T-helper 22 cell (primary cell): Measurements from ENCODE around the gene TGFBR1.
"Not testable (repeated sequence)": the region's sequence is repeated elsewhere in the genome, so short reads cannot be mapped to it uniquely, and the experiment has no call there.

Source experiments
- DNase-seq: peaks from one replicate; pipeline ENCODE4 v3.0.0-alpha.2; 2020; ENCODE audit warnings: low read depth

The TGFBR1 gene

DNA sequence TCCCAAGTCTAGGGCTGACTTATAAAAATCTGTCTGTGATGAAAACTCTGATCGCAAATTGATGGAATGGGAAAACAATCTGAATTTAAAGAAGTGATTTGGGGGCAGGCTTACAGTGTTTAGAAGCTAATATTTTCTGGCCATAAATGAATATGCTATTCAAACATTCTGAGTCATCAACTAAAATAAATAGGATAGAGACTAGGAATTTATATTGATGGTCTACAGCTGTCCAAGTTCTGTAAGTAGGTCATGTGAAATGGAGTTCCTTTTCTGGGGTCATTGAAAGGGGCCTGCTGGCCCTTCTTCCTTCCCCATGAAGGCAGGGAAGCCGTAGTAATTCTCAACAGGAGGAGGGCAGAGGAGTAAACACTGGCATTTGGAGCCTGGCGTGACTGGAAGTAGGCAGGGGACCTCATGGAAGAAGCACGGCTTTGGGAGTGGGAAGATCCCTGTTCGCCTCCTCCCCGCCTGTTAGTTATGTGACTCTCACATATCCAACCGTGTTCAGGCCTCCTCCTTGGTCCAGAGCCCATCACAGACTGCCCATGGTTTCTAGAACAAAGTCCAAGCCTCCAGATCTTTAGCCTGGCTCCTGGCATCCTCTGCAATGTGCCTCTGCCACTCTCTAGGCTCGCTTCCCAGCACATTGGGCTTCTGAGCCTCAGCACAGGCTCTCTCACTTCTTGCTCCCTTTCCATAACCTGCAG lies 85.1 kb downstream of the TGFBR1 start:
- DNase-seq: no peak

DNA sequence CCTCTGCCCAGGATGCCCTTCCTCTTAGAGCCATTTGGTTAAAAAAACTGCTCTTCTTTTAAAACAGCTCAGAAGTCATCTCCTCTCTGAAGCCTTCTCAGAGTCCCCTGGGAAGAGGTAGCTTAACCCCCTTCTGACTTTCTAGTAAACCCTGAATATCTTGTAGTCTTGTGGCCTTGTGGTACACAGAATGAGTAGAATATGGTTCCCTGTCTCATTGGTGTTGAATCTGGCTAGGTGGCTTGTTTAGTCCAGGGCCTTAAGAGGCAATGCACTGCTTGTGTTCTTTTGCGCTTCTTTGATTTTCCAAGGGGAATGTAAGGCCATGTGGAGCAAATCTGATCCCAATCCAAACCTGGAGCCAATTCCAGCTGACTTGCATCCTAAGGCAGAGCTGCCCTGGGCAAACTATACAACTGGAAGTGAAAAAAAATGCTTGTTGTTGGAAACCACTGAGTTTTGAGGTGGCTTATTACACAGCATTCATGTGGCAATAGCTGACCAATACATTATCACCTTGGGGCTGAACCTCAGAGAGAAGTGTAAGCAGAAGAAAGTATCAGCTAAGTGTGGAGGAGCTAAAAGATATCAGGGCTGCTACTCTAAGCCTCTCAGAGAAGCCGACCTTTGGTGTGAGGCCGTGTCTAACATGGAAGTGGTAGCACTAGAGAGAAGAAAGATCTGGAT lies 85.8 kb downstream of the TGFBR1 start:
- no peak for DNase-seq

DNA sequence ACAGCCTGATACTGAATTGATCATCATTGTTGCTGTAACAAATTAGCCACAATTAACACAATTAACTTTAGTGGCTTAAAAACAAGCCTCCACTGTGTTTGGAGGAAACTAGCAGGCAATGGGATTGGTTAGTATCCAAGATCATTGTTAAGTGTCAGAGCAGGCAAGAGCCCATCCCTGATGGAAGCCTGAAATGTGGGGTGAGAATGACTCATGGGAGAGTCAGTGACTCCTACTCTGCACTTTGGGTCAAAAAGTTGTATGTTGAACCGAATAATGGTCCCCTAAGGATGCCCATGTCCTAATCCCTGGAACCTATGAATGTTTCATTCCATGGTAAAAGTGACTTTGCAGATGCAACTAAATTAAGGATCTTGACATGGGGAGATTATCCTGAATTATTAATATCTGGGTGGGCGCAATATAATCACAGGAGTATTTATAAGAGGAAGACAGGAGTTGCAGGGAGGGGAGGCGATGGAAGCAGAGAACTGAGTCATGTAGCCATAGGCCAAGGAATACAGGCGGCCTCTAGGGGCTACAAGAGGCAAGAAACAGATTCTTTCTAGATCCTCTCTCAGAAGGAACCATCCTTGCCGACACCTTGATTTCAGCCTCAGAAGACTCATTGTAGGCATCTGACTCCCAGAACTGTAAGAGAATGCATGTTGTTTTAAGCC lies 88.0 kb downstream of the TGFBR1 start:
- no peak for DNase-seq

DNA sequence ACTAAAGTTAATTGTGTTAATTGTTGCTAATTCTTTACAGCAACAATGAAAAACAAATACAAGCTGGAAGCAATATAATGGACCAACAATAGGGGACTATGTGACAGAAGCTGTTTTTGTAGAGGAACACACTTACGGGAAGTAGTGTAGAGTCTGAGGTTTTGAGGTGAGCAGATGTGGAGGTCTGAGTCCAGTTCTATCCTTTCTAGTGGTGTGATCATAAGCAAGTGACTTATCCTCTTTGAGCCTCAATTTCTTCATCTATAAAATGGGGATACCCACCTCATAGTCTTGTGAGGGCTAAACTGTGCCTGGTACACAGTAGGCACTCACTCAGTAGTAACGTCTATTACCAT lies 88.5 kb downstream of the TGFBR1 start:
- no peak for DNase-seq

DNA sequence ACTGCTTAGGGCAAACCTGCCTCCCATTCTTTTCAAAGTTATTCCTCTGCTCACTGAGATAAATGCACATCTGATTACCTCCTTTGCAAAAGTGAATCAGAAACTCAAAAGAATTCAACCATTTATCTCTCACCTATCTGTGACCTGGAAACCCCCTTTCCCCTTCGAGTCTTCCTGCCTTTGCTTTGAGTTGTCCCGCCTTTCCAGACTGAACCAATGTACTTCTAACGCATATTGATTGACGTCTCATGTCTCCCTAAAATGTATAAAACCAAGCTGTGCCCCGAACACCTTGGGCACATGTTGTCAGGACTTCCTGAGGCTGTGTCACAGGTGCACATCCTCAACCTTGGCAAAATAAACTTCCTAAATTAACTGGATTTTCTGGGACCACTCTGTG lies 91.6 kb downstream of the TGFBR1 start:
- DNase-seq: not testable (repeated sequence)

DNA sequence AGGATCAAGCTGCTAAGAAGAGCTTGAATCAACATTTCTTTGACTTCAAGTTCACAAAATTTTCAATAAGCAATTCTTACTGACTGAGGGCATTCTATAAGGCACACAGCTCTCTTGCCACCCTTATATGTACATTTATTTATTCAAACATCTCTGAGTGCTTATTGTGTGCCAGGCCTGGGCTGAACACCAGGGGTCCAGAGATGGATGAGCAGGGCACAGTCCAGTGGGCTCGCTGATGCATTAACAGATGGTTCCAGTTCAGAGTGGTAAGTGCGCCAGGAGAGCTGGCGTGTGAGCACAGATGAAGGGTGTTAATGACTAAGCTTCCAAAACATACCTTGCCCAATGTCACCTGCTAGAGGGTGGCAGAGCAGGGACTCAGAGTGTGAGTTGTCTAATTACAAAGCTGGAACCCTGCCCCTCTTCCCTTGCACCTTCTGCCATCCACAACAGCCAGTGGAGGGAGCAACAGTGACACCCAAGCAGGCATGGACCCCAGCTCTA lies 92.3 kb downstream of the TGFBR1 start:
- DNase-seq: no peak

DNA sequence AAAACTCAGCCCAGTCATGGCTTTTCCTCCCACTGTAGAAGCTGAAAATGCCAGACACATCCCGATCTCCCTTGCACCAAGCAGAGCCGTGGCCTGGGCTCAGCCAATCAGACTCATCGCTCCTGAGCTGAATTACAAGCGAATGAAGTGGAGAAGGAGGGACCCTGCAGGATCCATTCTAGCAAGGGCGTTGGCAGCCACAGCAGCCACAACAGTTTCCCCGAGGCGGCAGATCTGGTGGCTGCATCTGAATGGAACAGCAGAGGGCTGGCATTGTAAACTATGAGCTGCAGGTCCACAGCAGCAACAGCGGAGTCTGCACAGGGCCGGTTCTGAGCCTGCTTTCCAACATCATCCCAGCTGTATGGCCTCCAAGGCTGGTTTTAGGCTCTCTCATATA lies 93.1 kb downstream of the TGFBR1 start:
- DNase-seq: no peak

DNA sequence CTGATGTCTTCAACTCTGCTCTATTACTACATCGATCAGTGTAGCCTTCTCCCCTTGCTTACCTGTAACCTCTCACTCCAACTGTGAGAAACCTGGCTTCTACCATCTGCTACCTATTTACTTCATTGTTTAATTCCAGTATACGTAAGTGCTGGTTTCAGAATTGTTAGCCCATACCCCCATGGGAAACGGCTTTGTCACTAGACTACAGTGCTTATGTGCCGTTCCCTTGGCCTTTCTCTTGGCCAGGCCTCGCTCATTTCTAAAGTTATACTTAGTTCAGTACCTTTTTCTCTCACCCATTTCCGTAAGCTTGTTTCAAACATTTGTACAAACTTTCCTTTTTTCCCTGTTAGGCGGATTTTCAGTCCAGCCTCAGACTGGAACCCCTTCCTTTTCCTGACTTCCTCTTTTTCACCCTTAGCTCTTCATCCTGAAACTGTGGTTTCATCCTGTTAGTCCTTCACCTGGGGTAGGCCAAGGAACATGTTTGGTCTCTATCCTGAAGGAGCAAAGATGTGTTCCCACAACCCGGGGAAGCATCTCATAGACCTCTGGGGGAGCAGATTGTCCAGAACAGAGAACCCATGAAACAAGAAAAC lies 95.1 kb downstream of the TGFBR1 start:
- no peak for DNase-seq

DNA sequence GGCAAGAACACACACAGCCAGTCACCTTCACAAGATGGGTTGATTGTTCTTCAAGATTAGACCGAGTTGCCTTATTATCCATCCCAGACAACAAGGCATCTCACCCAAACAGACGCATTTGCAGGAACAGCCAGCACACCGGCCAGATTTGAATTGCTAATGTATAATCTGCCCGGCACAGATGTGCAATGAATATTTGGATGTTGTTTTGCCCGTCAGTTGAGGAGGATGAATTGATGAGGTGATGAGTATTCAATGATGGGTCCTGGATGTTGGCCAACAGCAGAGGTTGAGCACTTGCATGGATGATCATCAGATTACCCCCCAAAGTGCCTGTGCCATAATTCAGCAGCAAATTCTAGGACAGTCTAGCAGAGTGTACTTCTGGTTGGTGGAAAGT lies 96.7 kb downstream of the TGFBR1 start:
- no peak for DNase-seq
